ENCODE results near the gene UCMA.

Gene UCMA

GRCh38 chr10:13187135-13187534, 47.0 kb downstream of the UCMA start:
- no peak for DNase-seq (ENCODE audit: low spot score)

- no peak for DNase-seq (ENCODE audit: low spot score)
Observed at GRCh38 chr10:13184730-13185514, 49.3 kb downstream of the UCMA start.

- no peak for DNase-seq (ENCODE audit: low spot score)
Observed at GRCh38 chr10:13184276-13184675, 49.9 kb downstream of the UCMA start.

- peak; percentile 57 for DNase-seq (ENCODE audit: low spot score)
Observed at GRCh38 chr10:13183625-13184024, 50.5 kb downstream of the UCMA start.

- no peak for DNase-seq (ENCODE audit: low spot score)
Observed at GRCh38 chr10:13182424-13182823, 51.8 kb downstream of the UCMA start.

- no peak for DNase-seq (ENCODE audit: low spot score)
Observed at GRCh38 chr10:13180788-13181187, 53.4 kb downstream of the UCMA start.

GRCh38 chr10:13173616-13174015, 60.6 kb downstream of the UCMA start:
- no peak for DNase-seq (ENCODE audit: low spot score)

All from kidney tubule cell (primary cell).